Measurements from ENCODE around the gene EXOC3L1. TPM values are rescaled to one million over a fixed set of nuclear protein-coding genes. Genes with fewer than 3 reads are reported as not detected.

Gene EXOC3L1
- total RNA-seq, 4 donors from 2014 or later: 2.3 to 28.8 (median 3.4) TPM

DNA sequence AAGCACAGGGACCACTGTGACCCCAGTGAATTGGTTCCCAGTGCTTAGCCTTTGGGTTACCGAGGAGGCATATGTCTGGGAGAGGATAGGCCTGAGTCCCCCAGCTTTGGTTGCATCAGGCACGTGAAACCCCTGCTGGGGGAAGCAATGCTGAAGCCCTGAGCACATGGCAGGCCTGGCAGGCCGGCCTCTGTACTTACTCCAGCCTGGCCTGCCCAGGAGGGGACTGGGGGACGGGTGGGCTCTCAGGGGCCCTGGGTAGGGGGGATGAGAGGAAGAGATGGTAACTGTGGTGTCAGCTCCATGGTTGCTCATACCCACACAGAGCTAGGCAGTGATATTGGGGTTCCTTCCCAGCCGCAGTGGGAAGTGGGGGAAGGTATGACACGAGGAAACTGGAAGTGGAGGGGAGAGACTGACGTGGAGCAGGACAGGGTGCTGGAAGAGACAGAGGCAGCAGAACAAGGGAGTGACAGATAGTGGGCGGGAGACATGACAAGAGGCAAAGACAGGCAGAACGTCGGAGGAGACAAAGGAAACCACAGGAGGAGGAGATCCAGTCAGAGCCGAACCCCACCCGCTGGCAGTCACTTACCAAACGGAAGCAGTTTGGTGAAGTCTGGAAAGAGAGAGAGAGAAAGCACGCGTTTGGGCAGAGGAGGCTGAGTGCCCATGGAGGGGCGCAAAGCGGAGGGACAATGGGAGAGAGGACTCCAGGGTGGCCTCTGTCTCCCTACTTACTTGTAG is 46.1 kb upstream of the EXOC3L1 start:
- no peak for ATAC-seq (ENCODE audit: low FRiP score)
- TF ChIP-seq CTCF (IDR thresholded peaks at IDR 0.05): no peak
- no peak for DNase-seq (ENCODE audit: low spot score)

DNA sequence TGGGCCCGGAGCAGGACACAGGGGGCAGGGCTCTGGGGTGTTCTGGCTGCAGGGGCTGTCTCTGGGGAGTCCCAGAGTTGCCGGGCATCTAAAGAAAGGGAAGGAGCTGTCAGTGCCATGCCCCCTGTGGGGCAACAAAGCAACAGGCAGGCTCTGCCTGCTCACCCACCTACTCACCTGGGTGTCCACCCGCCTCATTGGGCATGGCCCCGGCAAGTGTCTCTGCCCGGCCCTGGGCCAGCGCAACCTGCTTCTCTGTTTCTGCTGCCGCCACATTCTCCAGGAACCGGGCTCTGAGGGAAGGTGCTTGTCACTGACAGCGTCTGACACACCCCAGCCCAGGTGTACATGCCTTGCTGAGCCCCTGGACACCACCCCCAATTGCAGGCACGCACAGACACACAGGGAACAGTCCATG is 44.3 kb upstream of the EXOC3L1 start:
- no peak for TF ChIP-seq CTCF (IDR thresholded peaks at IDR 0.05)
- no peak for ATAC-seq (ENCODE audit: low FRiP score)
- DNase-seq (ENCODE audit: low spot score): no peak

DNA sequence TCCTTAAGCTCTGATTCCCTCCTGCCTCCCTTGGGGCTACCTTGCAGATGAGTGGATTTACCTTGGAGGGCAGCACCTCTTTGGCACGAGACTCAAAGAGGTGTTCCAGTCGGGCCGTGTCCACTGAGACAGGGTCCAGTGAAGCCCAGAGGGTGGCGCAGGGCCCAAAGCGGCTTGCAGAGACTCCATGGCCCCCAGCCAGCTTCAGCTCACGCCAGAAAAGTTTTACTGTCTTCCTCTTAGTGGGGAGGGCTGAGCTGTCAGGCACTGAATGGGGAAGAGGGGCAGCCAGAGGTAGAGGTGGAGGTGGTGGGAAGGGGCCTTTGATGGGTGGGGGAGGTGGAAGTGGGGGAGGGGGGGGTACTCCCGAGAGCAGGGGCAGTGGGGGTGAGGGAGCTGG is 43.7 kb upstream of the EXOC3L1 start:
- ATAC-seq (ENCODE audit: low FRiP score): no peak
- no peak for DNase-seq (ENCODE audit: low spot score)
- TF ChIP-seq CTCF (IDR thresholded peaks at IDR 0.05): no peak

- DNase-seq (ENCODE audit: low spot score): no peak
- no peak for TF ChIP-seq CTCF (IDR thresholded peaks at IDR 0.05)
- ATAC-seq (ENCODE audit: low FRiP score): no peak
Measured at GRCh38 chr16:67230809-67231660, 41.1 kb upstream of the EXOC3L1 start.

- ATAC-seq (ENCODE audit: low FRiP score) (no peak), DNase-seq (ENCODE audit: low spot score) (no peak)
- no peak for TF ChIP-seq CTCF (IDR thresholded peaks at IDR 0.05)
Measured at GRCh38 chr16:67229906-67230808, 40.2 kb upstream of the EXOC3L1 start.

DNA sequence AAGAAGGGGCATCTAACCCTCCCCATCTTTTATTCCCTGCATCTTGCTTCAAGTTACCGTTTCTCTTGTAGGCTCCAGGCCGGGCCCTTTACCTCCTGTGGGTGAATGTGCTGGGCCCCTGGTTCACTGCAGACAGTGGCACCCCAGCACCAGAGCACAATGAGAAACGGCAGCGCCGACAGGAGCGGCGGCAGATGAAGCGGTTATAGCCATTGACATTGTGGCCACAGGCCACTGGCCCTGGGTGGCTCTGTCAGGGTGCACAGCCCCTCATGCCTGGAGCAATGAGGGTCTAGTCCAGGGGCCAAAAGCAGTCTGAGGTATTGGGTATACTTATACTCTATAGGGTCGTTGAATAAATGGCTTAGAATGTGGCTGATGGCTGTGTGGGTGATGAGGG is 39.0 kb upstream of the EXOC3L1 start:
- DNase-seq (ENCODE audit: low spot score) (no peak), ATAC-seq (ENCODE audit: low FRiP score) (no peak)
- TF ChIP-seq CTCF (IDR thresholded peaks at IDR 0.05): no peak

Measured in omental fat pad (tissue), 4 donors.